ENCODE data around the gene CTNND2.

DNA sequence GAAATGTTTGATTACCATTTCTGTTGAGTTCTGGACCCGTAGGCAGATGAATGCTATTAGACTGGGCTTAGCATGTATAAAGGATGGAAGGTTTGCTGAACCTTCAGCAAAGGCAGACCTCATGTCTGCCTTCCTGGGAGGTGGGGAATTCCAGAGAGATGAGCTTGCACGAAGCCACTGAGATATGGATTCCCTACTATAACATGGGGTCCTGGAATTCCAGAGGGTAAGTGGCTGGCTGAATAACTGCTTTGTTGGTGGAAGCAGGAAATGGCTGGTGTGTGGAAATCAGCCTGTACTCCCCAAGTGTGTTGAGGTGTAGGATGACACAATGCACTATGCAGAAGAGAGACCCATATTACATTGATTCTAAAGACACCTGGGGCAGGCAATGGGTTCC is 526.4 kb downstream of the CTNND2 start:
- TF ChIP-seq CTCF (IDR thresholded peaks at IDR 0.05) (no peak), POLR2A (IDR thresholded peaks at IDR 0.05) (no peak)

Data from Peyer's patch (tissue), 4 donors.